ENCODE measurements around the gene HSF5.

- TF ChIP-seq CTCF (conservative IDR thresholded peaks at IDR 0.05; ENCODE audit: low read depth, low read length), result no peak
- TF ChIP-seq EZH2 (IDR thresholded peaks at IDR 0.05; ENCODE audit: low read length, unreplicated experiment), result no peak
Observed at GRCh38 chr17:58480090-58480489, 8.1 kb downstream of the HSF5 start.
